Right hindlimb (tissue), 1 donor: ENCODE results near the gene SMIM45.

ENCODE experiments used
- DNase-seq: peaks from one replicate; pipeline ENCODE4 v3.0.0-alpha.2; 2018

Gene SMIM45

GRCh38 chr22:41974691-41975290 is 22.8 kb downstream of the SMIM45 start:
- DNase-seq, result no peak

DNA sequence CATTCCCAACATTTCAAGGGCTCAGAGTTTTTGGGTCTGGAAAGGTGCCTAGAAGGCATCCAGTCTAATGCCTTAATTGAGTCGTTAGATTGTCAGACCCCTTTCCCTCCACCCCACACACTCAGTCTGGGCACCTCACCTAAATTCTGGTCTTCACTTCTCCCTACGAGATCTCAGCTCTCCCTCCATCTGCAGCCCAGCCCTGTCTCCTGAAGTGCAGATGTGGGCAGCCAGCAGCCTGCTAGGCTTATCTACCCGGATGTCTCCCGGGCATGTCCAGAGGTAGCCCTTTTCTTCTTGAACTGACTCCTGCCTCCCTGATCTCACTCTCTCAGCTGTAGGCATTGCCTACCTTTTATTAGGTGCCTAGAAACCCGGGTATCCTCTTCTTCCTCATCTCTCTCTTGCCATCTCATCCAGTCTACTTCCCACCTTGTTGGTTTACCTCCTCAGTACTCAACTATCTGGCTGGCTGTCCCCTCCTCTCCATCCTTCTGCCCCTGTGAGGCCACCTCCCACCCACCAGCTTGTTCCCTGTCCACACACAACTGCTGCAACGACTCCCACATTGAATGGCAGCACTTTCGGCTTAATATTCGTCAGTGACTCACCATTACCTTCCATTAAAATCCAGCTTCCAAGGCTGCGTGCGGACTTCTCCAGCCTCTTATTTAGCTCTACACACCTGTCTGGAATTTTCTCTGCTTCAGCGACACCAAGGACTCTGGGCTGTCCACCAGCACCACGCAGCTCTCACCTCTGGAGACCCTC is 23.5 kb downstream of the SMIM45 start:
- DNase-seq, result no peak

DNA sequence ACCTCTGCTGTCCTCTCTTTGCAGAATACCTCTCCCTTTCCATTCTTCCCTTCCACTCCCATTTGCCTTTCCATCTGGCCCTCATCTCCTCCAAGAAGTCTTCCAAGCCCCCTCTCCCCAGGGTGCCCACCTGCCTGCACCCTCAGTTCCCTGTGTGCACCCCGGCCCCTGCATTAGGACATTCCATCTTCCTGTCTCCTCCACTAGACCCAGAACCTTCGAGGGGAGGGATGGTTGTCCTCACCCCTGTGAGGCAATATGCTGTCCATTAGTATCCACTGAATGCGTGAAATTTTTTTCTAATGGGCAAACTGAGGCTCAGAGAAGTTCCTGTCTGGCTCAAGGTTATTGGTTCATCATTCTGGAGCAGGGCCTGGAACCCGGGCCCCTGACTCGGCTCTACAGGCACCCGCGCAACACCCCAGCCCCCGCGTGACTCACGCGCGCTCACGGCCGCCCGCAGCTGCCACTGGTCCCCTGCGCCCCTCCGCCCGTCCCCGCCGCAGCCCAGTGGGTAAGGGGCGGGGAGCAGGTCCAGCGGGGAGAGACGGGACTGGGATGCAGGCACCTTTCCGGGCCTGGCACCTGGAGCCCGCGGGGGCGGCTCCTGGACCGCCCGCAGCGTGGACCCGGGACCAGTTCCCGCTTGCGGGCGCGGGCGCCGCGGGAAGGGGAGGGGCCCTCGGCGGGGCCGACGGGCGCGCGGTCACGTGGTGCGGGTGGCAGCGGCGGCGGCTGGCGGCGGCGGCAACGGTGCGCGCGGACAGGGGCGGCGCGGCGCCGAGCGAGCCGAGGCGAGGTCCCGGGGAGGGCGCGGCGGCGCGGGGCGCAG is 24.3 kb downstream of the SMIM45 start:
- no peak for DNase-seq

GRCh38 chr22:41976961-41977566 is 25.1 kb downstream of the SMIM45 start:
- DNase-seq, result no peak

DNA sequence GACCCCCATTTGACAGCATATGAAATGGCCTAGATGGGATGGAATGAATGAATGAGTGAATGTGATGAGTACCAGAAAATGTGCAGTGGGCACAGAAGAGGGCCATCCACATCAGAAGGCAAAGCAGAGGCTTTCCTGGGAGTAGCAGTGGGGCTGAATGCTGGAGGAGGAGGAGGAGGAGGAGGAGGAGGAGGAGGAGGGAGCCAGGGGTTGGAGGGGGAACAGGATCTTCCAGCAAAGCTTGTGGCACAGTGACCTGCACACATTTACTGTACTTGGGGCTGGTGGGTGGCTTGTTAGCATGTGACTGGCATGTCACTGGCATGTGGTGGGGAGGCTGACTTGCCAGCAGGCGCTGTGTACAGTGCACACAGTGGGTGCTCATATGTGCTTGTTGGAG is 26.8 kb downstream of the SMIM45 start:
- DNase-seq, result no peak

- DNase-seq, result no peak
Observed at GRCh38 chr22:41979423-41980250, 27.7 kb downstream of the SMIM45 start.

DNA sequence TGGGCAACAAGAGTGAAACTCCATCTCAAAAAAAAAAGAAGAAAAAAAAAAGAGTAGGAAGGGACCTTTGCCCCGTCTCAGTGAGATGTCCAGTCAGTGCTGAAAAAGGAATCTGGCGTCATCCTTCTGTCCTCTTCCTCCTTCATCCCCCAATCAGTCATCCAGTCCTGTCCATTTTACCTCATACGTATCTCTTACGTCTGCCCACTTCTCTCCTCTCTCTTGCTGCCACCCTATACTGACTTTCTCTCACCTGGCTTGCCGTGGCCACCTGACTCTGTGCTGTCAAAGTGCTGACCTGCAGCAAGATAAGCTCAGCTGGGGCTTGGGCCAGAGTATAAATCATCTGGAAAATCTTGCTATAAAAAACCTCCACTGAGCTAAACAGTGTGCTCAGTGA is 30.9 kb downstream of the SMIM45 start:
- DNase-seq, result no peak

GRCh38 chr22:41983513-41984405 is 31.8 kb downstream of the SMIM45 start:
- no peak for DNase-seq

DNA sequence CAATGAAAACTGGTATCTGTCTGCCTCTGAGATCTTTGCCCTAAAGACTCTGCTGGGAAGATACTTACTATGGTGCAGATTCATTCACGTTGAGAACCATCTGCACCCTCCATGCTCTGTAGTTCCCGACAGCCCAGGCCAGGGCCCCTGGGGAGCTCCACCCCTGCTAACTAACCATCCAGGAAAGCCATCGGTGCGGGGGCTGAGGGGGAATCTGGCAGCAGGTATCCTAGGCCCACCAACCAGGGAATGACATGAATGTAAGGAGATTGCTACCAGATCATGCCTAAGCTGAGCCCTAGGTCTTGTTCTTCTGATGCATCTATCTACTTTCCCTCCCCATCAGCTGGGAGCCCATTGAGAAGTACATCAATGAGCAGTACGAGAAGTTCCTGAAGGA is 35.3 kb downstream of the SMIM45 start:
- no peak for DNase-seq

DNA sequence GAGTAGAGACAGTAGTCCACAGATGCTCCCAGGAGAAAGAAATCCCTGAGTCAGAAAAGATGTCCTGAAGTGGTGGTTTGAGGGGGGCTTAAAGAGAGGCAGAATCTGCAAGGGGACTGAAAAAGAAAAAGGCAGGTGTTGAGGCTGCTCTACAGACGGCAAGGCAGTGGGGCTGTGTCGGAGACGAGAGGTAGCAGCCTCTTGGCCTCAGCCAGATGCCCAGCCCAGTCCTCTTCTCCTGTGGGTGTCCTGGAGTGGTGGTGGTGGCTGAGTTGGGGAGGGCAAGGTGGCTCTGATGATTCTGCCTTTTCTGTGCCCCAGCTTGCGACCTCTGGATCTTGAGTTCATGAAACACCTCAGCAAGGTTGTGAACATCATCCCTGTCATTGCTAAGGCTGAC is 37.3 kb downstream of the SMIM45 start:
- DNase-seq, result no peak

DNA sequence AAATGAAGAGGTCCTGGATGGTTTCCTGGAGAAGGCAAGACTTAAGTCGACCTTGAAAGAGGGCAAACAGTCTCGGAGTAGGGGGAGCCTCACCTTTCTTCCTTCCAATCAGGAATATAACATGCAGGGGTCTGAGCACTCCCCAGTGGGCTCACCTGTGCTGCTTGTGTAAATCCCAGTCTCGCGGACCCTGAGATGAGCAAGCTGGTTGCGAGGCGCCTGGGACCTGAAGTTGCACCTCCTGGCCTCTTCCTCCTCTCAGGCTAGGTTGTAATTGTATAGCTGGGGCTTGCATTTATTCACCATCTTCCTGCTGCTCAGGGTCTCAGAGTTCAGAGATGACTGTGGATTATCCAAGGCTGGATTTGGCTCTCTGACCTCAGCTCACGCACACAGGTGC is 39.2 kb downstream of the SMIM45 start:
- DNase-seq, result no peak

- no peak for DNase-seq
Observed at GRCh38 chr22:41992496-41992895, 40.5 kb downstream of the SMIM45 start.

GRCh38 chr22:41995211-41995610 is 43.3 kb downstream of the SMIM45 start:
- DNase-seq, result no peak

- DNase-seq, result no peak
Observed at GRCh38 chr22:41996826-41997225, 44.9 kb downstream of the SMIM45 start.

DNA sequence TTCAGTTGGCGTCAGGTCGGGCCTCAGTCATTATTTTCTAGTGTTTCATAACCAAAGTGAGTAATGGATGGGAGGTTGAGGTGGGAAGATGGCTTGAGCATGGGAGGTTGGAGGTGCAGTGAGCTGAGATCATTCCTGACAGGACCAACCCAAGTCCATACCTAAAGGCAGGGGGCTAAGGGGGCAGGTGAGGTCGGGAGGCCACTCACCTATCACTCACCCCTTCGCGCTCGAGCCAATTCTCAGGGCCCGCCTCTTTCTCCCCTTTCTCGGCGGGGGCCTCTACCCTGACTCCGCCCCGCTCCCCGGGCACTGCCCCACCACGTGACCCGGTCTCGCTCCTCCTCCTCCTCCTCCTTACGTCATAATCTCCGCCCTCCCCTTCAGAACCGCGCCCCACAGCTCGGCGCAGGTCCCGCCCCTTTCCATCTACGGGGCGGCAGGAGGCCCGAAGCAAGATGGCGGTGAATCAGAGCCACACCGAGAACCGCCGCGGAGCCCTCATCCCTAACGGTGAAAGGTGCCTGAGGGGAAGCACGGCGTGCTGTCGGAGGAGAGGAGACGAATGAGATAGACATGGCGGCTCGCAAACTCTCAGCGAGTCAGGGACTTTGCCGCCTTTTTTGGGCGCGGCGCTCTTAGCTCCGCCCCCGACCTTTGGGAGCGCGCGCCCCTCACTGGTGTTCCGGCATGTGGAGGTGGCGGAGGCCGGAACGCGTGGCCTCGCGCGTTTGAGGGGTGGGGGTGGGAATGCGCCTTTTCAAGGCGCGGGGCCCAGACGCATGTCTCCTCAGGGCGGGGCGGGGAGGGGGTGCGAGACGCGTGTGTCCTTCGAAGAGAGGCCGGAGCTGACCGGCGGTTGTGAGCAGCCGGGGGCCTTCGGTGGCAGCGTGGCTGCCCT is 46.7 kb downstream of the SMIM45 start, which contains the start of gene WBP2NL:
WBP2NL (plus strand) TSS at position 428 of the 901 bp plus-strand sequence; CDS start at position 459, 31 bp downstream.
- peak; percentile 74 for DNase-seq

DNA sequence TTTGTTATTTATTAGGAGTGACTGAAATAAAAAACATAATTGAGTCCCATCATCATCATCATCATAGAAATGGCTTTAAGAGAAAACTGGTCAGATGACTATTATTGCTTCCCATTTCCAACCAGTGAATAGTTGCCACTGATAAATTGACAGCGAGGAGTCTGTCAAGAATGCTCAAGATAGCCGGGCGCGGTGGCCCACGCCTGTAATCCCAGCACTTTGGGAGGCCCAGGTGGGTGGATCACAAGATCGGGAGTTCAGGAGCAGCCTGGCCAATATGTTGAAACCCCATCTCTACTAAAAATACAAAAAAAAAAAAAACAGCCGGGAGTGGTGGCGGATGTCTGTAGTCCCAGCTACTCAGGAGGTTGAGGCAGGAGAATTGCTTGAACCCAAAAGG is 48.5 kb downstream of the SMIM45 start:
- DNase-seq, result no peak

- no peak for DNase-seq
Observed at GRCh38 chr22:42001121-42001520, 49.2 kb downstream of the SMIM45 start.

- no peak for DNase-seq
Observed at GRCh38 chr22:42001706-42002105, 49.8 kb downstream of the SMIM45 start.

GRCh38 chr22:42007922-42008321 is 56.0 kb downstream of the SMIM45 start:
- no peak for DNase-seq
